IPS-11a (cell line): ENCODE measurements around the gene ZFP36L1.

Experiments used
- H3K4me3 ChIP-seq: one replicate; pipeline ENCODE4 v1.5.1; 2013; ENCODE audit warnings: low read depth, low read length, control low read depth

ZFP36L1 gene

GRCh38 chr14:68796418-68797101, 3.7 kb upstream of the ZFP36L1 start:
- H3K4me3 ChIP-seq, result peak overlapping the region; percentile 98

- H3K4me3 ChIP-seq, result peak overlapping the region; percentile 98
These were observed 2.9 kb upstream of the ZFP36L1 start for GRCh38 chr14:68795597-68796417.

GRCh38 chr14:68794851-68795596, 2.2 kb upstream of the ZFP36L1 start:
- peak overlapping the region; percentile 98 for H3K4me3 ChIP-seq

GRCh38 chr14:68794130-68794850, 1.4 kb upstream of the ZFP36L1 start:
- peak overlapping the region; percentile 98 for H3K4me3 ChIP-seq

GRCh38 chr14:68793734-68794129, 865 bp upstream of the ZFP36L1 start:
- peak overlapping the region; percentile 98 for H3K4me3 ChIP-seq

- H3K4me3 ChIP-seq, result peak overlapping the region; percentile 98
These were observed 239 bp downstream of the ZFP36L1 start for GRCh38 chr14:68792678-68792978.

- peak overlapping the region; percentile 98 for H3K4me3 ChIP-seq
These were observed 777 bp downstream of the ZFP36L1 start for GRCh38 chr14:68791902-68792677.

- peak overlapping the region; percentile 98 for H3K4me3 ChIP-seq
These were observed 1.6 kb downstream of the ZFP36L1 start for GRCh38 chr14:68791078-68791901.

- peak overlapping the region; percentile 98 for H3K4me3 ChIP-seq
These were observed 2.2 kb downstream of the ZFP36L1 start for GRCh38 chr14:68790644-68791077.

GRCh38 chr14:68789821-68790643, 2.8 kb downstream of the ZFP36L1 start:
- peak overlapping the region; percentile 98 for H3K4me3 ChIP-seq

GRCh38 chr14:68788996-68789820, 3.7 kb downstream of the ZFP36L1 start:
- H3K4me3 ChIP-seq, result no peak overlapping the region

- H3K4me3 ChIP-seq, result no peak overlapping the region
These were observed 4.4 kb downstream of the ZFP36L1 start for GRCh38 chr14:68788275-68788995.

- no peak overlapping the region for H3K4me3 ChIP-seq
These were observed 5.5 kb downstream of the ZFP36L1 start for GRCh38 chr14:68787092-68787992.

- H3K4me3 ChIP-seq, result no peak overlapping the region
These were observed 6.3 kb downstream of the ZFP36L1 start for GRCh38 chr14:68786491-68787091.
